Testis (tissue), 2 donors: Measurements from ENCODE around the gene TPO.

Experiments
- CTCF ChIP-seq, 3 experiments: fragments of 450-650 bp in 2 of 3; fragments of 200-600 bp in 1 of 3; sonication (generic) in 1 of 3; IDR thresholded peaks; one replicate each; pipeline ENCODE4 v1.5.1; 2016 to 2019; ENCODE audit warnings: antibody characterized with exemption in 3 of 3, mild to moderate bottlenecking in 2 of 3, moderate library complexity in 1 of 3
- POLR2A ChIP-seq: fragments of 450-650 bp; IDR thresholded peaks from one replicate; pipeline ENCODE4 v1.6.1; 2017; ENCODE audit warnings: antibody characterized with exemption, mild to moderate bottlenecking, moderate library complexity

- TF ChIP-seq CTCF (IDR thresholded peaks at IDR 0.05) = no peak
- no peak for TF ChIP-seq POLR2A
These were observed 9.5 kb downstream of the TPO start for GRCh38 chr2:1422716-1423285.
